H1 (cell line): Measurements from ENCODE around the gene NIT2. TPM values are rescaled to one million over a fixed set of nuclear protein-coding genes. Genes with fewer than 3 reads are reported as not detected.

ENCODE experiments used
- GABPA ChIP-seq: IDR thresholded peaks from 2 replicates; pipeline ENCODE4 v1.6.1; 2011; ENCODE audit warnings: mild to moderate bottlenecking, low read length, moderate library complexity, borderline replicate concordance; ENCODE audit not compliant: insufficient read depth
- TAF7 ChIP-seq: optimal IDR thresholded peaks from 2 replicates; pipeline ENCODE3; 2011; ENCODE audit warnings: low read depth, mild to moderate bottlenecking, inconsistent platforms, low read length, moderate library complexity, borderline replicate concordance
- polyA plus RNA-seq, 7 experiments: library from polyadenylated mRNA; depleted of rRNA in 3 of 7; stranded (reverse) in 5 of 7; unstranded in 2 of 7; fragments of >200 nt in 5 of 7; fragments of 200-250 nt in 2 of 7; gene quantifications; 1 replicate in 5 of 7; 2 replicates in 1 of 7; 4 replicates in 1 of 7; pipeline versions ENCODE4 v1.2.1 to v1.2.3, GENCODE V29; 2011 to 2013; ENCODE audit warnings: missing spikeins in 2 of 7, mixed read lengths in 2 of 7
- total RNA-seq: library from RNA; stranded (reverse); fragmentation: NEBNext Ultra II Directional; extraction: Animal tissue kit (Norgen Biotek cat#: 25700); gene quantifications from 2 replicates; pipeline ENCODE4 v1.2.1, GENCODE V29; 2021

Gene NIT2
- total and polyA plus RNA-seq, 2 of the 8 experiments (the other 6 are each of a cell fraction or from before 2014, with no cell fraction given), result 15.2 to 25.3 TPM

DNA sequence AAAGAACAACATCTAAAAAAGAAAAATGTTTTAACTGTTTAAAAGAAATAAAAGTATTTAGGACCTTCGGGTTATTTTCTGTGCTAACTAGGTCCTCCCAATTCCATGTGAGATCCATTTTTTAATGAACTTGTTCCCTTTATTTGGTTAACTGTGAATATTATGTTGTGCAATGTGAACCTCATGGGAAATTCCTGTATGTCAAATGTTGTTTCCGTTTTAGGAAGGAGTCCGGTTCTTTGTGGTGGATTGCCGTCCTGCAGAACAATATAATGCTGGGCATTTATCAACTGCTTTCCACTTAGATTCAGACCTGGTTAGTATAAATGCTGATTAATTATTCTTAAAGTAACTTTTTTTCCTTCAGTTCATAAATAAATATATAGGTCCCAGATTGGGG lies 35.5 kb upstream of the NIT2 start (continued):
- no peak for TF ChIP-seq GABPA
- TF ChIP-seq TAF7, result no peak
